ENCODE results near the gene CDC14C. TPM values are rescaled to one million over a fixed set of nuclear protein-coding genes. Genes with fewer than 3 reads are reported as not detected.
A peak's percentile ranks its signal among the peaks of the same experiment; 100 is the strongest.

CDC14C gene
- total RNA-seq, 1 donor from 2014 or later: 0.14 TPM

DNA sequence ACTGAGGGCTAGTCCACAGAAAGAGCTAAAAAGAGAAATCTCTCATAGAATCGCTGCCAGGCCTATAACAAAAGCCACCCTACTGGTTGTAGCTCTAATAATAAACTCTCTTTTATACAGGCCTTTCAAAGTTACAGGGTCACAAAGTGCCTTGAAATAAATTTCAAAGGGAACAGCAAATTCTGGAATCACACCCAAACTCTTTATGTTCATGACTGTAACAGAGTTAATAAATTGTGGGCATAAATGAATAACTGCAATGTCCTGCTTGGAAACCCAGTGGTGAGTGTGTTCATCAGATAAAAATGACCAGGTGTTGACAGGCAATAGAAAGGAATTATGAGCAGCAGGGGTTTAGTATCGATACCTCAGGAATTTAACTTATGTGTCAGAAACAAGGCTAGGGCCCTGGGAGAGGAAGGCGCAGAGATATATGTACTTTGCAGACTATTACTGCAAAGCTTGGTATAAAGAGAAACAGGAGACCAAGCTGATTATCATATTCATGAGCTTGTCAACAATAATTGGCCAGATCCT, 9.3 kb downstream of the CDC14C start:
- no peaks in the 10 kb centered on the region for H3K4me1 ChIP-seq (ENCODE audit: insufficient read depth, low read length)
- H3K27me3 ChIP-seq (ENCODE audit: insufficient read depth, low read length): no peaks in the 10 kb centered on the region
- Mint-ChIP-seq H3K36me3 (ENCODE audit: low read depth, unreplicated experiment) (no peaks in the 10 kb centered on the region), H3K4me1 (ENCODE audit: low read depth, unreplicated experiment) (peaks cover 1% of the 10 kb centered on the region), H3K27ac (ENCODE audit: unreplicated experiment) (no peak overlapping the region), H3K27me3 (ENCODE audit: low read depth, unreplicated experiment) (no peaks in the 10 kb centered on the region), H3K9me3 (ENCODE audit: unreplicated experiment) (no peaks in the 10 kb centered on the region), H3K4me3 (ENCODE audit: unreplicated experiment) (no peak overlapping the region)
- no peaks in the 10 kb centered on the region for H3K36me3 ChIP-seq (ENCODE audit: insufficient read depth, low read length)
- TF ChIP-seq CTCF (IDR thresholded peaks at IDR 0.05; ENCODE audit: insufficient read depth, low read depth, low read length): no peak
- TF ChIP-seq EZH2 (IDR thresholded peaks at IDR 0.05; ENCODE audit: insufficient read depth, low read length): no peak
- DNase-seq (ENCODE audit: low read depth) (no peak), FAIRE-seq (no peak)
- H3K79me2 ChIP-seq (ENCODE audit: insufficient read depth, low read length): no peaks in the 10 kb centered on the region
- H3K4me2 ChIP-seq (ENCODE audit: low read length): no peak overlapping the region
- H4K20me1 ChIP-seq (ENCODE audit: insufficient read depth, low read length): no peaks in the 10 kb centered on the region
- H3K27ac ChIP-seq (ENCODE audit: low read depth, low read length): no peak overlapping the region
- no peak overlapping the region for H3K4me3 ChIP-seq (ENCODE audit: insufficient read depth, low read depth, low read length)
- H2AFZ ChIP-seq (ENCODE audit: low read depth, low read length): no peak overlapping the region
- H3K9ac ChIP-seq (ENCODE audit: low read length): no peak overlapping the region
- H3K9me3 ChIP-seq (ENCODE audit: insufficient read depth, low read depth, low read length): no peaks in the 10 kb centered on the region

DNA sequence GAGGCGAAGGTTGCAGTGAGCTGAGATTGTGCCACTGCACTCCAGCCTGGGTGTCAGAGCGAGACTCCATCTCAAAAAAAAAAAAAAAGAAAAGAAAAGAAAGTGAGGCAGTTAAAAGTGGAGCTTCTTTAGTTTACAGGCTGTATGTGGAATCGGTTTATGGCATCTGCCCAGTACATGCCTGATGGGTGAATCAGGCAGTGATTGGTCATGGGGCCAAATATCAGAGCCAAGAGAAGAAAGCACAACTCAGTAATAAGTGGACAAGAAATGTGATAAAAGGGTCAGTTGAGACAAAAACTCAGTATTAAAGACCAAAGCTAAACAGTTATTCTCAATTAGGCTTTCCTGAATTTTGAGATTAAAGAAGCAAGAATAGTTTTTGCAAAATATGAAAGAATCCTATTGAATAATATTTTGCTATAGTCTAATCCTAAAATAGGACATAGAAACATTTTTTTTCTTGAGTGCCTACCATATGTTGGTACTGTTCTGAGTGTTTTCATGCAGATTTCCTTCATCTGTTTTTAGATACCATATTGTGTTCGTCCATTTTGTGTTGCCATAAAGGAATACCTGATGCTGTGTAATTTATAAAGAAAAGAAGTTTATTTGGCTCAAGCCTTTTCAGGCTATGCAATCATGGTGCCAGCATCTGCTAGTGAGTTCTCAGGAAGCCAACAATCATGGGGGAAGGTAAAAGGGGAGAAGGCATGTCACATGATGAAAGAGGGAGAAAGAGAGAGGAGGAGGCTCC, 14.4 kb downstream of the CDC14C start:
- DNase-seq (ENCODE audit: low read depth): peak; percentile 82
- Histone ChIP-seq H3K9me3 (ENCODE audit: insufficient read depth, low read depth, low read length) (no peaks in the 10 kb centered on the region), H3K4me1 (ENCODE audit: insufficient read depth, low read length) (peaks cover 6% of the 10 kb centered on the region), H3K27me3 (ENCODE audit: insufficient read depth, low read length) (no peaks in the 10 kb centered on the region), H3K4me2 (ENCODE audit: low read length) (peak overlapping the region; percentile 19), H3K9ac (ENCODE audit: low read length) (no peak overlapping the region), H3K79me2 (ENCODE audit: insufficient read depth, low read length) (no peaks in the 10 kb centered on the region), H4K20me1 (ENCODE audit: insufficient read depth, low read length) (no peaks in the 10 kb centered on the region), H2AFZ (ENCODE audit: low read depth, low read length) (no peak overlapping the region), H3K36me3 (ENCODE audit: insufficient read depth, low read length) (no peaks in the 10 kb centered on the region), H3K4me3 (ENCODE audit: insufficient read depth, low read depth, low read length) (no peak overlapping the region), H3K27ac (ENCODE audit: low read depth, low read length) (no peak overlapping the region)
- Mint-ChIP-seq H3K4me3 (ENCODE audit: unreplicated experiment) (no peak overlapping the region), H3K27me3 (ENCODE audit: low read depth, unreplicated experiment) (no peaks in the 10 kb centered on the region), H3K27ac (ENCODE audit: unreplicated experiment) (peak overlapping the region; percentile 20), H3K9me3 (ENCODE audit: unreplicated experiment) (peaks cover 2% of the 10 kb centered on the region), H3K36me3 (ENCODE audit: low read depth, unreplicated experiment) (no peaks in the 10 kb centered on the region), H3K4me1 (ENCODE audit: low read depth, unreplicated experiment) (peaks cover 3% of the 10 kb centered on the region)
- TF ChIP-seq CTCF (IDR thresholded peaks at IDR 0.05; ENCODE audit: insufficient read depth, low read depth, low read length) (no peak), EZH2 (IDR thresholded peaks at IDR 0.05; ENCODE audit: insufficient read depth, low read length) (no peak)
- FAIRE-seq: no peak
